DND-41 (cell line): Measurements from ENCODE around the gene TBRG1.

Source experiments
- CTCF ChIP-seq: IDR thresholded peaks from 2 replicates; pipeline ENCODE4 v1.5.1; 2012; ENCODE audit warnings: borderline replicate concordance, low read length, moderate library complexity, mild to moderate bottlenecking; ENCODE audit not compliant: poor library complexity, severe bottlenecking; ENCODE audit errors: extremely low read depth
- EZH2 ChIP-seq: IDR thresholded peaks from 3 replicates; pipeline ENCODE4 v1.6.1; 2012; ENCODE audit warnings: borderline replicate concordance, low read depth, mild to moderate bottlenecking, moderate library complexity, low read length, inconsistent platforms; ENCODE audit not compliant: severe bottlenecking

GRCh38 chr11:124591430-124591829 lies 31.2 kb upstream of the TBRG1 start:
- TF ChIP-seq CTCF (no peak), EZH2 (no peak)
